ENCODE measurements around the gene LZTR1. TPM values are rescaled to one million over a fixed set of nuclear protein-coding genes. Genes with fewer than 3 reads are reported as not detected.
"Not testable (repeated sequence)": the region's sequence is repeated elsewhere in the genome, so short reads cannot be mapped to it uniquely, and the experiment has no call there.

LZTR1 gene
- 10 to 100 TPM; 52.5 to 76.2 (median 62.6) TPM for total RNA-seq
- polyA plus RNA-seq, result 10 to 100 TPM; 21.9 to 44.5 (median 32.6) TPM
- long read RNA-seq, donor 1, partial matches to known transcripts, result 14 of 22 reads
- long read RNA-seq, donor 1, other reads (novel, unspliced or antisense), result 8 of 22 reads
- long read RNA-seq, donor 2, full-length matches to known transcripts, result 1 of 1 reads
- long read RNA-seq, donor 2, partial matches to known transcripts, result 0 of 1 reads
- long read RNA-seq, donor 2, other reads (novel, unspliced or antisense), result 0 of 1 reads

DNA sequence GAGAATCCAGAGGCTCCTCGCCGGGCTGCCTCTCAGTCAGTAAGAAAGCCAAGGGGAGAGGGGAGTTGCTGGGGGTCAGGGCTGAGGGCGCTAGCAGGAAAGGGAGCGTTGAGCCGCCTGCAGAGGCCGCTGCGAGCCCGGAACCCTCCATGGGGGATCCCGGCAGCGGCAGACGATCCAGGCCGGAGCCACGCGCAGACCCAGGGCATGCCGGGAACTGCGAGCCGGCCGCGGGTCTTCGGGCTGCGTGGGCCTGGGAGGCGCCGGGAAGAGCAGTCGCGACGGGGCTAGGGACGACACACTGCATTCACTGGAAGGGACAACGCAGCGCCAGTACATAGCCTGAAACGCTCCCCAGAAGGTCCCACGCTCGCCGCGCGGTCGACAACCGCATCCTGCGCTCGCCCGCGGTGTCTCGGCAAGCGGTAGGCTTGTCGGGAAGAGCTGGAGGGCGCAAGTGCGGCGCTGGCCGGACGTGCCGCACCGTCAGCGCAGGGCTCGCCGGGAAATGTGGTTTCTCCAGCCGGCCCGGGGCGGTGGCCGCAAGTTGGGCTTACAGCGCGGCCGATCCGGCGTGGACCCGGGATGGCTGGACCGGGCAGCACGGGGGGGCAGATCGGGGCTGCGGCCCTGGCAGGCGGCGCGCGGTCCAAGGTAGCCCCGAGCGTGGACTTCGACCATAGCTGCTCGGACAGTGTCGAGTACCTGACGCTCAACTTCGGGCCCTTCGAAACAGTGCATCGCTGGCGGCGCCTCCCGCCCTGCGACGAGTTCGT is at the start of gene LZTR1:
TSS of gene LZTR1 (plus strand) at position 511 of the 776 bp plus-strand sequence. CDS start at position 586, 75 bp downstream.
- Histone ChIP-seq H3K36me3 (peaks cover 0 to 36% (median 13%) of the 10 kb centered on the region in 6 donors), H3K4me1 (peaks cover 18 to 50% (median 40%) of the 10 kb centered on the region in 6 donors), H3K27ac (peak within 1 kb of the TSS; percentile 87 to 96 (median 94)), H3K9me3 (peaks cover 0 to 13% (median 8%) of the 10 kb centered on the region in 8 donors), H3K4me3 (peak within 1 kb of the TSS; percentile 59 to 92 (median 77)), H3K27me3 (replicated peaks in 1 of 7) (no peaks in the 10 kb centered on the region)
- DNase-seq, result peak; percentile 97
- intact Hi-C loops (cut with DNase I; ENCODE audit: low total_unique reads), result no loop called here
- TF ChIP-seq, protein P1, sequence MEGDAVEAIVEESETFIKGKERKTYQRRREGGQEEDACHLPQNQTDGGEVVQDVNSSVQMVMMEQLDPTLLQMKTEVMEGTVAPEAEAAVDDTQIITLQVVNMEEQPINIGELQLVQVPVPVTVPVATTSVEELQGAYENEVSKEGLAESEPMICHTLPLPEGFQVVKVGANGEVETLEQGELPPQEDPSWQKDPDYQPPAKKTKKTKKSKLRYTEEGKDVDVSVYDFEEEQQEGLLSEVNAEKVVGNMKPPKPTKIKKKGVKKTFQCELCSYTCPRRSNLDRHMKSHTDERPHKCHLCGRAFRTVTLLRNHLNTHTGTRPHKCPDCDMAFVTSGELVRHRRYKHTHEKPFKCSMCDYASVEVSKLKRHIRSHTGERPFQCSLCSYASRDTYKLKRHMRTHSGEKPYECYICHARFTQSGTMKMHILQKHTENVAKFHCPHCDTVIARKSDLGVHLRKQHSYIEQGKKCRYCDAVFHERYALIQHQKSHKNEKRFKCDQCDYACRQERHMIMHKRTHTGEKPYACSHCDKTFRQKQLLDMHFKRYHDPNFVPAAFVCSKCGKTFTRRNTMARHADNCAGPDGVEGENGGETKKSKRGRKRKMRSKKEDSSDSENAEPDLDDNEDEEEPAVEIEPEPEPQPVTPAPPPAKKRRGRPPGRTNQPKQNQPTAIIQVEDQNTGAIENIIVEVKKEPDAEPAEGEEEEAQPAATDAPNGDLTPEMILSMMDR (IDR thresholded peaks at IDR 0.05 in 8 of 11, conservative IDR thresholded peaks at IDR 0.05 in 3 of 11), result peak; percentile 25 to 76 (median 59)
- TF ChIP-seq POLR2A (IDR thresholded peaks at IDR 0.05), result peak in 2 of 3 donors; percentile 44 to 88
- peak; percentile 98 to 99 (median 98) for TF ChIP-seq POLR2AphosphoS5 (IDR thresholded peaks at IDR 0.05)
- 0 to 1% (median 0%) methylated on average over 10 to 87 of the region's 87 CpGs for WGBS, 5 donors

DNA sequence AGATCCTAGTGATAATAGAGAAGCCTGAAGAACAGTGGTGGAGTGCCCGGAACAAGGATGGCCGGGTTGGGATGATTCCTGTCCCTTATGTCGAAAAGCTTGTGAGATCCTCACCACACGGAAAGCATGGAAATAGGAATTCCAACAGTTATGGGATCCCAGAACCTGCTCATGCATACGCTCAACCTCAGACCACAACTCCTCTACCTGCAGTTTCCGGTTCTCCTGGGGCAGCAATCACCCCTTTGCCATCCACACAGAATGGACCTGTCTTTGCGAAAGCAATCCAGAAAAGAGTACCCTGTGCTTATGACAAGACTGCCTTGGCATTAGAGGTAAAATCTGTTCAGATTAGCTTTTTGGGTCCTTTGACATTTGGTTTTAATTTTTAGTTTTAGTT is 48.2 kb upstream of the LZTR1 start:
- Histone ChIP-seq H3K36me3 (peaks cover 0 to 61% (median 28%) of the 10 kb centered on the region in 6 donors), H3K27me3 (replicated peaks in 1 of 7) (no peaks in the 10 kb centered on the region), H3K4me1 (peaks cover 14 to 95% (median 72%) of the 10 kb centered on the region in 6 donors), H3K9me3 (no peaks in the 10 kb centered on the region), H3K27ac (no peak overlapping the region), H3K4me3 (no peak overlapping the region)
- TF ChIP-seq POLR2AphosphoS5 (IDR thresholded peaks at IDR 0.05), result no peak
- DNase-seq, result no peak
- intact Hi-C loops (cut with DNase I; ENCODE audit: low total_unique reads), result no loop called here
- WGBS, 5 donors, result 94 to 97% (median 96%) methylated on average over 7 of the region's 7 CpGs

DNA sequence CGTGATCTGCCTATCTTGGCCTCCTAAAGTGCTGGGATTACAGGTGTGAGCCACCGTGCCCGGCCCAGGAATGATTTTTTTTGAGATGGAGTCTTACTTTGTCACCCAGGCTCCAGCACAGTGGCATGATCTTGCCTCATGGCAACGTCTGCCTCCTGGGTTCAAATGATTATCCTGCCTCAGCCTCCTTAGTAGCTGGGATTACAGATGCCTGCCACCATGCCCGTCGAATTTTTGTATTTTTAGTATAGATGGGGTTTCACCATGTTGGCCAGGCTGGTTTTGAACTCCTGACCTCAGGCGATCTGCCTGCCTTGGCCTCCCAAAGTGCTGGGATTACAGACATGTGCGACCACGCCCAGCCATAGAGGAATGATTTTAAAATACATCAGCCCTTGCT is 47.0 kb upstream of the LZTR1 start:
- H3K9me3 ChIP-seq; DNase-seq; H3K27ac ChIP-seq; H3K27me3 ChIP-seq (replicated peaks in 1 of 7); H3K4me3 ChIP-seq; intact Hi-C loops (cut with DNase I; ENCODE audit: low total_unique reads): not testable (repeated sequence)
- 90 to 96% (median 92%) methylated on average over 9 of the region's 9 CpGs for WGBS, 5 donors
- Histone ChIP-seq H3K36me3 (peaks cover 0 to 70% (median 28%) of the 10 kb centered on the region in 6 donors), H3K4me1 (peaks cover 21 to 93% (median 71%) of the 10 kb centered on the region in 6 donors)

DNA sequence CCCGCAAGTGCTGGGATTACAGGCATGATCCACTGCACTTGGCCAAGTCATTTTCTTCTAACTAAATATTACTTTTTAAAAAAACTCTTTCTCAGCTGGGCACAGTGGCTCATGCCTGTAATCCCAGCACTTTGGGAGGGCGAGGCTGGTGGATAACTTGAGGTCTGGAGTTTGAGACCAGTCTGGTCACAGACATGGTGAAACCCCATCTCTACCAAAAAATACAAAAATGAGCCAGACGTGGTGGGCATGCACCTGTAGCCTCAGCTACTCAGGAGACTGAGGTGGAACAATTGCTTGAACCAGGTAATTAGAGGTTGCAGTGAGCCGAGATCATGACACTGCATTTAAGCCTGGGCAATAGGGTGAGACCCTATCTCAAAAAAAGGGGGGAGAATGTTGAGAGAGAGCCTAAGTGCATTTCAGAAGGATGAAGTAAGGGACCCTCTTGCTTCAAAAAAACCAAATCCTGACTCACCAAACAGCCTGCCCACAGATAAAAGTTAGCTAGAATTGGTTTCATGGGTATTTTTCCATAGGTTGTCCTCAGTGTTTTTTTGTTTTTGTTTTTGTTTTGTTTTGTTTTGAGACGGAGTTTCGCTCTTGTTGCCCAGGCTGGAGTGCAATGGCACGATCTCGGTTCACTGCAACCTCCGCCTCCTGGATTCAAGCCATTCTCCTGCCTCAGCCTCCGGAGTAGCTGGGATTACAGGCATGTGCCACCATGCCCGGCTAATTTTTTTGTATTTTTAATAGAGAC is 46.1 kb upstream of the LZTR1 start:
- H3K27ac ChIP-seq; H3K27me3 ChIP-seq (replicated peaks in 1 of 7); intact Hi-C loops (cut with DNase I; ENCODE audit: low total_unique reads); H3K9me3 ChIP-seq; H3K4me3 ChIP-seq; DNase-seq: not testable (repeated sequence)
- 85 to 94% (median 91%) methylated on average over 11 of the region's 11 CpGs for WGBS, 5 donors
- Histone ChIP-seq H3K36me3 (peaks cover 0 to 76% (median 28%) of the 10 kb centered on the region in 6 donors), H3K4me1 (peaks cover 23 to 94% (median 77%) of the 10 kb centered on the region in 6 donors)

DNA sequence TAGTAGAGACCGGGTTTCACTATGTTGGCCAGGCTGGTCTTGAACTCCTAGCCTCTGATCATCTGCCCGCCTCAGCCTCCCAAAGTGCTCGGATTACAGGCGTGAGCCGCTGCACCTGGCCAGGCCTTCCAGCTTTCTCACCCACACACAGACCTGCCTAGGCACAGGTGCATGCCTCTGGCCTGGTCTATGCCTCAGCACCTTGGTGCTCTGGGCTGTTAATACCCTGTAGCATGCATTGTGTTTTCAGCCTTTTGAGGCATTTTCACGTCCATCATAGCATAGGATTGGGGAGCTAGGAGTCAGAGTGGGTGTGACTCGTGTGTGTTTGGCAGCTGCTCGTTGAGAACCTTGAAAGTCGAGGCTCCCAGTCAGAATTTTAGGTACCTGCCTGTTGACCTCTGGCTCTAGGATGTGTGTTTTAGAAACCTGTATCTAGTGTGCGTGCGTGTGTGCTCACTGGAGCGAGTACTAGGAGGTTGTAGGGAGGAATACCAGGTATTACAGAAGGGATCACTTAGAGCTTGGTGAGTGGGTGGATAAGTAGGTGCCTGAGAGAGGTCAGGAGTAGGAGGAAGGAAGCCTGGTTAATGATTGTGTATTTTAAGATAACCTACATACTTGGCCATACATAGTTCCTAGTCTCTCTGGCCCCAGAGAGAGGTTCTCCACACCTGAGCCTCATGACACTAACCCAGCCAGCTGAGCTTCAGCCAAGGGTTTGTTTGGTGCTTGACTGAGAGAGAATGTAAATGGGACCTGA is 44.9 kb upstream of the LZTR1 start:
- WGBS, 5 donors, result 71 to 81% (median 77%) methylated on average over 12 of the region's 12 CpGs
- H3K4me1 ChIP-seq, result peaks cover 28 to 92% (median 73%) of the 10 kb centered on the region in 6 donors
- no peaks in the 10 kb centered on the region for H3K27me3 ChIP-seq (replicated peaks in 1 of 7)
- TF ChIP-seq POLR2A (IDR thresholded peaks at IDR 0.05) (no peak), POLR2AphosphoS5 (IDR thresholded peaks at IDR 0.05) (peak in 1 of 3 donors; percentile 43)
- TF ChIP-seq, protein P1 (IDR thresholded peaks at IDR 0.05 in 8 of 11, conservative IDR thresholded peaks at IDR 0.05 in 3 of 11), result no peak
- H3K36me3 ChIP-seq, result peaks cover 0 to 78% (median 28%) of the 10 kb centered on the region in 6 donors
- no peak overlapping the region for H3K27ac ChIP-seq
- intact Hi-C loops (cut with DNase I; ENCODE audit: low total_unique reads), result no loop called here
- no peaks in the 10 kb centered on the region for H3K9me3 ChIP-seq
- no peak for DNase-seq
- no peak overlapping the region for H3K4me3 ChIP-seq

All from spleen (tissue), 13 donors.